ENCODE measurements around the gene EIF4B. TPM values are rescaled to one million over a fixed set of nuclear protein-coding genes. Genes with fewer than 3 reads are reported as not detected.
A peak's percentile ranks its signal among the peaks of the same experiment; 100 is the strongest.

Gene EIF4B
- total and polyA plus RNA-seq, 2 of the 13 experiments (the other 11 are each of a cell fraction or from before 2014, with no cell fraction given) = 416 to 548 TPM

- TF ChIP-seq CSRNP1 (CRISPR knock-in tag; IDR thresholded peaks at IDR 0.05) (peak; percentile 96), ESRRA (CRISPR knock-in tag; IDR thresholded peaks at IDR 0.05; ENCODE audit: low read depth) (no peak), CEBPZ (IDR thresholded peaks at IDR 0.05; ENCODE audit: low read length) (no peak), BCL3 (CRISPR knock-in tag; IDR thresholded peaks at IDR 0.05) (no peak), HINFP (CRISPR knock-in tag; IDR thresholded peaks at IDR 0.05; ENCODE audit: low read depth) (no peak), MEF2D (CRISPR knock-in tag; IDR thresholded peaks at IDR 0.05) (peak; percentile 76; the same call in 1 of the 2 replicates), LCORL (IDR thresholded peaks at IDR 0.05) (no peak), LCORL (CRISPR knock-in tag; IDR thresholded peaks at IDR 0.05) (peak; percentile 64; the same call in 1 of the 2 replicates), ZNF710 (CRISPR knock-in tag; IDR thresholded peaks at IDR 0.05; ENCODE audit: borderline replicate concordance) (peak; percentile 83), MIXL1 (CRISPR knock-in tag; IDR thresholded peaks at IDR 0.05) (peak; percentile 53; the same call in 1 of the 2 replicates), ZKSCAN5 (CRISPR knock-in tag; IDR thresholded peaks at IDR 0.05) (no peak), ZNF782 (CRISPR knock-in tag; IDR thresholded peaks at IDR 0.05; ENCODE audit: borderline replicate concordance) (no peak), SNAPC5 (CRISPR knock-in tag; IDR thresholded peaks at IDR 0.05; ENCODE audit: borderline replicate concordance) (0 out of 2 replicates have a peak, but pooled peaks have one; percentile 70), MAFG (CRISPR knock-in tag; IDR thresholded peaks at IDR 0.05) (no peak), ZBTB33 (CRISPR knock-in tag; IDR thresholded peaks at IDR 0.05) (no peak)
Observed at GRCh38 chr12:53005986-53006809, at the start of gene EIF4B (continued).
